Left ventricle myocardium inferior (tissue), 1 donor: Measurements from ENCODE around the gene TUBB4A. TPM values are rescaled to one million over a fixed set of nuclear protein-coding genes. Genes with fewer than 3 reads are reported as not detected.

ENCODE experiments used
- DNase-seq: peaks from one replicate; pipeline ENCODE4 v3.0.0-alpha.2; 2020
- H3K27ac ChIP-seq: fragments of 200-600 bp; replicated peaks from 2 replicates; pipeline ENCODE4 v1.8.0; 2021
- H3K27me3 ChIP-seq: fragments of 200-600 bp; 2 replicates; pipeline ENCODE4 v1.8.0; 2021; ENCODE audit warnings: low read depth
- H3K36me3 ChIP-seq: fragments of 200-600 bp; 2 replicates; pipeline ENCODE4 v1.8.0; 2021
- H3K4me1 ChIP-seq: fragments of 200-600 bp; 2 replicates; pipeline ENCODE4 v1.8.0; 2021
- H3K4me3 ChIP-seq: fragments of 200-600 bp; 2 replicates; pipeline ENCODE4 v1.8.0; 2021; ENCODE audit warnings: mild to moderate bottlenecking, moderate library complexity
- H3K9me3 ChIP-seq: fragments of 200-600 bp; replicated peaks from 2 replicates; pipeline ENCODE4 v1.8.0; 2021
- CTCF ChIP-seq: fragments of 200-600 bp; IDR thresholded peaks from 2 replicates; pipeline ENCODE4 v1.8.0; 2021; ENCODE audit warnings: antibody characterized with exemption, mild to moderate bottlenecking, borderline replicate concordance
- intact Hi-C: fragments of 100-400 bp; cut with micrococcal nuclease; formaldehyde crosslinking; loops from one replicate; pipeline ENCODE4 v1.11.0; 2022
- total RNA-seq: library from RNA; stranded (reverse); fragmentation: NEBNext Ultra II Directional; extraction: Animal tissue kit (Norgen Biotek cat#: 25700); gene quantifications from one replicate; pipeline ENCODE4 v1.2.1, GENCODE V29; 2021
- donor health status: DM: no; HTN: yes; CAD: no; lungs with severe emphysema.

TUBB4A gene
- total RNA-seq, 1 donor from 2014 or later, result 3.3 TPM

GRCh38 chr19:6467384-6467783 is 34.7 kb downstream of the TUBB4A start:
- Histone ChIP-seq H3K36me3 (no peaks in the 10 kb centered on the region), H3K27me3 (peaks cover 75% of the 10 kb centered on the region), H3K27ac (no peak overlapping the region), H3K9me3 (no peaks in the 10 kb centered on the region), H3K4me3 (no peak overlapping the region), H3K4me1 (peaks cover 6% of the 10 kb centered on the region)
- intact Hi-C loops, result no loop called here
- TF ChIP-seq CTCF, result no peak
- DNase-seq, result no peak

DNA sequence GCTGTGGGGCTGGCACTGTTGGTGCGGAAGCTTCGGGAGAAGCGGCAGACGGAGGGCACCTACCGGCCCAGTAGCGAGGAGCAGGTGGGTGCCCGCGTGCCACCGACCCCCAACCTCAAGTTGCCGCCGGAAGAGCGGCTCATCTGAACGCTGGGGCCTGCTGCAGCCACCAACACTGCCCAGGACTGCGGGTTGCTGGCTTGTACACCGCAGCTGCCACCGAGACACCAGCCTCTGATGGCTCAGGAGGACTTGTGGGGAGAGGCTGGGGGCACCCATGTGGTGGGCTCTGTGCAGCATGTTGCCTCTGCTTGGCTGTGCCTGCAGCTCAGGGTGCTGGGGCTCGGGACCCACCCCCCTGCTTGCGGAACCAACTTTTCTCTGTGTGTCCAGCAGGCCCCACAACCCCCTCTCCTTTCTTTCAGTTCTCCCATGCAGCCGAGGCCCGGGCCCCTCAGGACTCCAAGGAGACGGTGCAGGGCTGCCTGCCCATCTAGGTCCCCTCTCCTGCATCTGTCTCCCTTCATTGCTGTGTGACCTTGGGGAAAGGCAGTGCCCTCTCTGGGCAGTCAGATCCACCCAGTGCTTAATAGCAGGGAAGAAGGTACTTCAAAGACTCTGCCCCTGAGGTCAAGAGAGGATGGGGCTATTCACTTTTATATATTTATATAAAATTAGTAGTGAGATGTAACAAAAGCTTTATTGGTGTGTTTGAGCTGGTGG is 35.4 kb downstream of the TUBB4A start:
- Histone ChIP-seq H3K4me3 (no peak overlapping the region), H3K27ac (no peak overlapping the region), H3K4me1 (peaks cover 6% of the 10 kb centered on the region), H3K36me3 (no peaks in the 10 kb centered on the region), H3K9me3 (no peaks in the 10 kb centered on the region), H3K27me3 (peaks cover 74% of the 10 kb centered on the region)
- no peak for TF ChIP-seq CTCF
- intact Hi-C loops, result no loop called here
- DNase-seq, result no peak

DNA sequence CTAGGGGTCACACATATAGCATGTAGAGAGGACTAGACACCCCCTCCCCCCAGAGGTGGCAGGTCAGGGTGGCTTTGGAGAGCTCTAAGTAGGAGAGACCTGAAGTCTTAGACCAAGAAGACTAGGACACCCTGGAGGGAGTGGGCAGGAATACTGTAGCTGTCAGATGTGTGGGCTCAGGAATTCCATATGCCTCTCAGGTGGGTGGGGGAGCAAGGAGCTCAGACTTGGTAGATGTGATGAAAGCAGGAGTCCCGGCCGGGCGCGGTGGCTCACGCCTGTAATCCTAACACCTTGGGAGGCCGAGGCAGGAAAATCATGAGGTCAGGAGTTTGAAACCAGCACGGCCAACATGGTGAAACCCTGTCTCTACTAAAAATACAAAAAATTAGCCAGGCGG is 36.4 kb downstream of the TUBB4A start:
- intact Hi-C loops, result no loop called here
- peaks cover 8% of the 10 kb centered on the region for H3K4me1 ChIP-seq

GRCh38 chr19:6465006-6465405 is 37.1 kb downstream of the TUBB4A start:
- Histone ChIP-seq H3K27ac (no peak overlapping the region), H3K36me3 (no peaks in the 10 kb centered on the region), H3K4me1 (peaks cover 12% of the 10 kb centered on the region), H3K27me3 (peaks cover 68% of the 10 kb centered on the region), H3K4me3 (no peak overlapping the region), H3K9me3 (no peaks in the 10 kb centered on the region)
- no peak for TF ChIP-seq CTCF
- no peak for DNase-seq
- intact Hi-C loops, result no loop called here

More for the DNA sequence above, 36.4 kb downstream of the TUBB4A start:
- H3K9me3 ChIP-seq, result no peaks in the 10 kb centered on the region
- H3K36me3 ChIP-seq, result no peaks in the 10 kb centered on the region
- peaks cover 68% of the 10 kb centered on the region for H3K27me3 ChIP-seq
- no peak for DNase-seq
- no peak overlapping the region for H3K4me3 ChIP-seq
- no peak for TF ChIP-seq CTCF
- no peak overlapping the region for H3K27ac ChIP-seq

DNA sequence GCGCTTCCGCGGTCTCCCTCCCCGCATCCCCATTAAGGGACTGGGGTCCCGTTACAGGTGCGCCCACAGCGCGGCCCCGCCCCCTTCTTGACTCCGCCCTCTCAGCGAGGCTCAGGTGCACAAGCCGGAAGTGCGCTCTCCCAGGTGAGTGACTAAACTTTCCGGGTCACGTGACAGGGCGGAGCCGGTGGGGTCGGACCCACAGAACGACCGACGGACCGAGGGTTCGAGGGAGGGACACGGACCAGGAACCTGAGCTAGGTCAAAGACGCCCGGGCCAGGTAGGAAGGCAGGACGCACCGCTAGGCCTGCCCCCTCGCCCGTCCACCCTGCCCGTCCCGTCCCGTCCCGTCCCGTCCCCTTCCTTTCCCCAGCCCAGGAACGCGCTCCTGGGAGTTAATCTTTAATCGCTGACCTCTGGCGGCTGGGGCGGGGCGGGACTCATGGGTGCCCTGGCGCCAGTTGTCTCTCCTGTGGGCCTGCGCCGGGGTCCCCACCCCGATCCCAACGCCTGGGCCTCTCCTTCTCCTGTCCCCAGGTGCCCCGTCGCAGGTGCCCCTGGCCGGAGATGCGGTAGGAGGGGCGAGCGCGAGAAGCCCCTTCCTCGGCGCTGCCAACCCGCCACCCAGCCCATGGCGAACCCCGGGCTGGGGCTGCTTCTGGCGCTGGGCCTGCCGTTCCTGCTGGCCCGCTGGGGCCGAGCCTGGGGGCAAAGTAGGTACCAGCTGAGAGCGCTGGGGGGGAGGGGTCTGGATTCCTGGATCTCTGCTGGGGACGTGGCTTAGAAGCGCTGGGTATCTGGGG is 37.8 kb downstream of the TUBB4A start, which contains the start of gene CRB3:
CRB3 (plus strand) TSS at position 202 of the 804 bp plus-strand sequence; CDS start at position 633, 431 bp downstream.
- Histone ChIP-seq H3K27ac (no peak within 1 kb of the TSS), H3K36me3 (no peaks in the 10 kb centered on the region), H3K9me3 (no peaks in the 10 kb centered on the region), H3K27me3 (peaks cover 68% of the 10 kb centered on the region), H3K4me3 (no peak within 1 kb of the TSS), H3K4me1 (peaks cover 19% of the 10 kb centered on the region)
- no peak for TF ChIP-seq CTCF
- intact Hi-C loops, result no loop called here
- no peak for DNase-seq
